ENCODE data around the gene PKIB.
"Not testable (repeated sequence)": the region's sequence is repeated elsewhere in the genome, so short reads cannot be mapped to it uniquely, and the experiment has no call there.

The PKIB gene

DNA sequence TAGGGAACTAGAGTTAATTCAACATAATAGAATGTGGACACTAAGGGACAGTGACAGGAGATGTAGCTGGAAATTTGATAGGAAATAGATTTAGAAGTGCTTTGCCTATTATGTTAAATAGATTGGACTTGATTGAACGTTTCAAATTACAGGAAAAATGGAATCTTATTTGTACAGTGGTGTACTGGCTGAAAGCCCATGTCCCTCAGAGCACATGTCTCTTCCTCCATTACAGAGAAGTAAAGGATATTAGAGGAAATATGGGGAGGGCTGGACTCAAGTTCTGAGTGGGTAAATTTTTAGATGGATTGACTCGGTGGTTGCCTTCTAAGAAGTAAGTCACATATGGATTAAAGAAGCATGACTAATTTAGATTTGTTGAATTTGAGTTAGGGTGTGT lies 11.4 kb downstream of the PKIB start:
- peak; percentile 92 for DNase-seq

DNA sequence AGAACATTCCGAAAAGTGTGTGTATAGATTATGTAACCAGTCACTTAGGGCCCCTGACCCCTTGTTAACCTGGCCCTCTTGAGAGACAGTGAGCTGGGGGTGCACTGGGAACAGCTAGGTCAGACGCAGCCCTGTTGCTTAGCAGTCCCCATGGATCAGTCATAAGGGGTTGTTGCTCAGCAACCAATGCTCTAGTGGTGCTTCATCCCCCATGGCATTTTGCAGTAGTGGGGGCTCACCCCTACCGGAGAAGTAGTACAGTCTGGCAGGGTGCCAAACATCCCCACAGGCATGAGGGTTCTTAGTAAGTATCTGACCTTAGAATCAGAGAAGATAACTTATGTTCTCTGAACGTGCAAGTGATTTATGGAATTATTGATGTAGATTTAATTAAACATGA lies 12.3 kb downstream of the PKIB start:
- peak; percentile 52 for DNase-seq

DNA sequence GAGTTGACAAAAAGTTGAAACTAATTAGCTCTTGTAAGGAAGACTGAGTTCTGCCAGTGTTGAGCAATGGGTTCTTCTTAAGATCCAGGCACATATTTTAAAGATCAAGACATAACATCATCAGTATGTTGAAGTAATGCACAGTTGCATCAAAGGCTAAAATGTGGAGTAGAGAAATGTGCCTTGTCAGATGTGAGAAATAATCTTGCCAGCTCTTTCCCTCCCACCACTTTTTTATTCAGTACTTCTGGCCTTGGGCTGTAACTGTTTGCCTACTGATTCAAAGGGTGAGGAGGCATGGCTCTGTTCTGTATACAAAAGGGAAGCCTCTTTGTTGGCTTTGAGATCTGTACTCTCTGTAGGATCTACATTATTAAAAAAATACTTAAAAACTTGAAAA lies 13.1 kb downstream of the PKIB start:
- no peak for DNase-seq

DNA sequence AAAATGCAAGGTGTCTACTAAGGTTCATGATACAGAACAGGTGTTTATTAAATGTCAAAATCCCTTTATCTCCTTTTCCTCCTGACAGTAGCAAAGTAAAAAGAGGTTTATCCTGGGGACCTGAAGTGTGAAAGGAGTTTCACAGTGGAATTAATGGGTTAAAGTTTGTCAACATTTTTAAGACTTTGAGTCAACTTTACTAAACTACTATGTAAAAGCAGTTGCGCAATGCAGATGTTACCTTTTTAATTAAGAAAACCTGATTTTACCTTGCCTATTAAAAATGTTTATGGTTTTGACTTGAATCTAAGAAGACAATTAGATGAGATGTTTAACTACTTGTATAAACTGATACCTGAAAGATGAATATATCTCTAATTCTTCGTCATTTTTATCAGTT lies 14.6 kb downstream of the PKIB start:
- no peak for DNase-seq

DNA sequence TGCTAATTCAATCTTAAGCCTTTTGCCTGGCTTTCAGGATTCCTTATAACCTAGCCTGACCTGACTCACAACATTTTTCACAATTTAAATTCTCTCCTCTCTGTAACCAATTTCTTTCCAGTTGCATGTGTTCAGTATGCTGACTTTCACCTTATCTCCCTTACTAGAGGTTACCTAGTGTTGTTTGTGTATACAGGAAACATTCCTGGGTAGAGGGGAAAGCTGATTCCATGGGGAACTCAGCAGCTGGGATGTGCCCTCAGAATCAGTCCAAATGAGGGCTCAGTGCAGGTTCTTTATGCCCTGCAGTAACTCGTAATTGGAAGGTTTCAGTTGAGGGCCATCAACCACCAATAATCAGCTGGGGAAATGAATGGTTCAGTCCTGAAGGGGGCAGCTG lies 18.5 kb downstream of the PKIB start:
- no peak for DNase-seq

DNA sequence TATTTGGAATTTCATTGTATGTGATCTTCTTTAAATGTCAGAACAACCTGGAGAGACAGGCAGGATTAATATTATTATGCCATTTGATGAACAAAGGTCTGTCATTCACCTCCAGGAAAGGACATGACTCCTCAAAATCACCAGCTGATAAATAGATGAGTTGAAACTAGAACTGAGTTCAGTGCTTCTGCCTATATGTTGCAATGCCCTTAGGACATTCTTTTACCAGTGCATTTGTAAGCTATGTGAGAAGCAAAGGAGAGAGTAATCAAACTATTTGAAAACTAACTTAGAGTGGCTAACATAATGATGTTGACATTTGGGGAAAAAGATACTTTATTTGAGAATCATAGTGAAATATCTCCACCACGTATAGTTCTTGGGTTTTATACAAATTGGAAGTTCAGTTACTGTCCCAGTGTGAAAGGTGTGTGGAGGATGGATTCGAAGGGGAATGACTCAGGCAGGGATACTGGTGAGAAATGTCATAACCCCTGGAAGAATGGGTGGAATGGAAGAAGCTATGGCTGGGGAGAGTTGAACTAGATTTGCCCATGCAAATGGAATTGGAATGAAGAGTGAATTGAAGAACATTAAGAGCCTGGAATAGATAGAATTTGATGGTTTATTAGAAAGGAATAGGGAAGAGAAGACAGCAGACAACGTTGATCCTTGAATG lies 21.5 kb downstream of the PKIB start:
- no peak for DNase-seq

DNA sequence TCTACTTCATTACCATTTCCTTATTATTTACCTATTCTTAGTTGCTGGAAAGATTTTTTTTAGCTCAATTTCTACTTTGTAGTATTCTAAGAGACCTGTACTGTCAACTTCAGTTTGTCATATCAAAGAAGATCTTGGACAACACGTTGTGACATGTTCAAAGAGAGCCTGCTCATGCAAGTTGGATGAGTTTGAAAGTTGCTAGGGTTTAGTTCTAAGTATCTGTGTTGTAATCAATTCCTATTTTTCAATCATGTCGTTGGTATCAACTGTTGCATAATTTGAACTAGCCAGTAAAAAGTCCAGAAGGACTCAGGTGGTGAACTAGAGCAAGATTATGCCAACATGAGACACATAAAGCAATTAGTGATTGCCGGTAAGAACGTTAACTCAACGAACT lies 30.2 kb downstream of the PKIB start:
- DNase-seq: no peak

DNA sequence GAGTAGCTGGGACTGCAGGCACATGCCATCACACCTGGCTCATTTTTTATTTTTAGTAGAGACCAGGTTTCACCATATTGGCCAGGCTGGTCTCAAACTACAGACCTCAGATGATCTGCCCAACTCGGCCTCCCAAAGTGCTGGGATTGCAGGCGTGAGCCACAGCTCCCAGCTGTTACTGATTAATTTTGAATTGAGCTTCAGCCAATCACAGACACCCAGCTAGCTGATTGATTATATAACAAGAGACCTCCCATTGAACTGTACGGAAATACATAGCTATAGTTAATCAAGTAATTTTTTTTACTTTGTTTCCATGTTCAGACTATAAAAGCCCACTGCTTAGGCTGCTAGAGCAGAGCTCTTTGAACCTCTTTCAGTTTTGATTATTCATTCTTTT lies 31.6 kb downstream of the PKIB start:
- no peak for DNase-seq

DNA sequence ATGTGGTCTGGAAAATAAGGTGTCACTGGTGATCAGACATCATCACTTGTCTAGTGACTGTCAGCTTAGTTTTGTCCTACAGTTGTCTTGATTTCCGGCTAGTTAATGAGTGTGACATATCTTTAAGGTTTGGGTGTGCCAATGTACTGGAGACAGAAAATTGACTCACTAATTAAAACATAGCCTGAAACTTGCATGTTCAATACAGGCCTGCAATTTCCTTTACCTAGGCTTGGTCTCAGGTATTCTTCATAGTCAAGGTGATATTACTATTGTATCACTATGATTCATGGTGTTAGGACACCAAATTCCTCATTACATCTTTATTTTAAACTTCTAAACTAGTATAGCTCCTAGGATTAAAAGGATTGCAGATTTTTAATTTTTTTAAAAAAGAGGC lies 32.4 kb downstream of the PKIB start:
- DNase-seq: not testable (repeated sequence)

DNA sequence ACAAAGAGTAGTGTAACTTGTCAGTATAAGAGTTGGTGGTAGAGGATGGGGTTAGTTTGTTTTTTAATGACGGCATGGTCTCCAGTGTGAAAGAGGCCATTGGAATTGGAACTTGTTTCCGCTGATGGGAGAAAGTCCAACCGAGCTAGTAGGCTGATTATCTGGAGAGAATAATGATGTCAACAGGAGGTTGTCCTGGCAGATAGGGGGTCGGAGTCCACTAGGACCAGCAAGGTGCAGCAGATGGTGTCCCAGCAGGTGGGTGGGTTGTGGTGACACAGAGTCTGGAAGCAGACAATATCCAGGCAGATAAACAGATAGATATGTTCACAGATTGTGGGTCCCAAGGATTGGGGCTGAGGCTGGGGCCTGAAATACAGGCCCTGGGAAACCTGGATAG lies 35.1 kb downstream of the PKIB start:
- no peak for DNase-seq

DNA sequence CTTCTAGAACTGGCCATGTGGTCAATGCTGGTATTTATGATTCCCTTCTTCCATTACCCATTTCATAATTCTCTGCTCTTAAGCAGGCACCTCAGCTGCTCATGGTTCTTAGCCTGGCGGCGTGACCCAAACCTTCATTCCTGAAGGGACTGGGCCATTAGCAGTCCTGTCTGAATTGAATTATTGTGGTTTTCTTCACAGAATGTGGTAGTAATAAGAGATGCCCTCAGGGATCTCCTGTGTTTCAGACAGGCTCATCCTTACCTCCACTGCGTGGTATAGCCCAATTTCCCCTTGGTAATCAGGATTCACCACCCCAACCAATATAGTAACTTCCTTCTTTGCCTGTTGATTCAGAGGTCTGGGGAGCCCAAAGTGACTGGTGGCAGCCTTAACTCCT lies 37.6 kb downstream of the PKIB start:
- no peak for DNase-seq

DNA sequence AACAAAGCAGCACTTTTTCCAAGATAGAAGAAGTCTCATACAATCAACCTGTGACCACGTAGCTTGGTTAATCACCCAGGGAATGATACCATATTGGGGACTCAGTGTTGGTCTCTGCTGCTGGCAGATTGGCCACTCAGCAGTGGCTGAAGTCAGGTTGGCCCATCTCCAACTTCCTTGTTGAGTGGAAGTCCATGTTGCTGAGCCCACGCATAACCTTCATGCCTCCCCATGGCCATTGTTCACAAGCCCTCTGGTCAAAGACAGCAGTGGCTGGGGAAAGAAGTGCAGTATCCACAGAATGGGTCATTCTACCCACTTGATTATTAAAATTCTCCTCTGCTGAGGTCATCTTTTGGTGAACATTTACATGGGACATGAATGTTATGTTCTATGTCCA lies 38.5 kb downstream of the PKIB start:
- no peak for DNase-seq

DNA sequence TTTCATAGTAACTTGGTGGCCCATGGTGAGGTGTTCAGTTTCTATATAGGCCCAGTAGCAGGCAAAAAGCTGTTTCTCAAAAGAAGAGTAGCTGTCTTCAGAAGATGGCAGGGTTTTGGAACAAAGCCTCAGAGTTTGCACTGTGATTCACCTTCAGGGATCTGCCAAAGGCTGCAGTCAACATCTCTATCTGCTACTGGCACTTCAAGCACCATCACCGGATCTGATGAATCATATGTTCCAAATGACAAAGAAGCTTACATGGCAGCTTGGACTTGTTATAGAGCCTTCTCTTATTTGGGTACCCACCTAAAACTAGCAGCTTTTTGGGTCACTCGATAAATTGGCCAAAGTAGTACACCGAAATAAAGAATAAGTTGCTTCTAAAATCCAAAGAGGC lies 39.5 kb downstream of the PKIB start:
- no peak for DNase-seq

DNA sequence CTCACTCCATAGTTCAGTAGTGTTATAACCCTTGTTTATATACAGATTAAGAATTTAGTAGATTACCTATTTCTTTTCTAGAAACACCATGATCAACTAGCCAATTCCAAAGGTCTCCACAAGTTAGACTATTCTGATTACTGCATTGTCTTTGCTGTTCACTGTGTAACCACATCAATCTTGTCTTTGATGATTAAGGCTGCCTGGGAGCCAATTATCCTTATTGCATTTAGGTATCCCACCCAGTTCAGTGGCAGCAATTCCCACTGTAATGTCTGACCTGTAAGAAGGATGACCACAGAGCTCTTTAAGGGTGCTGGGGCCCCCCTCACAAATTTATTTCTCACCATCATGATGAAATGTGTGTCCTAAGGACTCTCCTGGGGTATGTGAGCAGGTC lies 40.2 kb downstream of the PKIB start:
- DNase-seq: no peak

DNA sequence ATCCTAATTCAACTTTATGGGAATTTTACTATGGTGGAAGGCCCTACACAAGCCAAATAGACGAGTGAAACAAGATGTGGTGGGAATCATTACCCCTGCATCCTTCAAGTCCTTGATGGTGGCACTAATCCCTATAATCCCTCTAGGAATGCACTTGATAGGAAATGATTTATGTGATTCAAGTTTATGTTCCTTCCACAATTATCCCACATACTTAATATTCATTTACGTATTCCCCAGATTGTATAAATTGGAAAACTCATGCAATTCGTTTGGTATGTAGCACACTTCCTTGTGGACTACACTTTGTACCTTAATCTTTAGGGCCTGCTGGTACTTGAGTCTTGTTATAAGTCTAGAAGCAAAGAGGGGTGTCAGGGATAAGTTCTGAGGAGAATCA lies 40.8 kb downstream of the PKIB start:
- DNase-seq: no peak

DNA sequence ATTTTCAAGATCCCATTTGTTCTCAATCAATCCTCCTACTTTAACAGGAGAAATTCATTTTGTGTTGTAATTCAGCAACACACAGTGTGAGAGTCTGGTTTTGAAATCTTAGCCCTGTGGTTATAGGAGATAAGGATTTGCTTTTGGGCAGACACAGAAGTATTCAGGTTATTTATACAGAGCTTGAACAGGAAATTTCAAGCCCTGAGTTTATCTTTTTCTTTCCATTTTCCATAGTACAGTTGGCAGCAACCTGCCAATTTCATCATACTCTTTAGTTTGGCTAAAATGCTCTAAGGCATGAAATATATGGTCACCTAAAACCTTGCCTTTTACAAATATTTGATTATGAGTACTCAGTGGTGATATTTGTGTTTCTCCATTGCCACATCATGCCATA lies 41.4 kb downstream of the PKIB start:
- DNase-seq: no peak

DNA sequence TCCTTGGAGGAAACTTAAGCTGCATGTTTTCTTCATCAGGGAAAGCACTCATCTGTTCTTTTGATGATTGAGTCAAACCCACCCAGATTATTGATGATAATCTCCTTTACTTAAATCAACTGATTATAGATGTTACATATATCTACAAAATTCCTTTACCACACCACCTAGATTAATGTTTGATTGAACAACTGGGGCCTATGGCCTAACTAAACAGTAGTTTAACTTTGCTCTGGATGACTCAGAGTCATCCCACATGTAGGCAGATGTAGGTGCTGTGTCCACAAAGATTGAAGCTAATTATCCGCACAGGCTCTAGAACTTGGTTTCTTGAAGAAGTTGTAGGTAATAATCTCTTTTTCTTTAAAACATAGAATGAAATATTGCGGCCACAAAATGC lies 42.2 kb downstream of the PKIB start:
- DNase-seq: no peak

DNA sequence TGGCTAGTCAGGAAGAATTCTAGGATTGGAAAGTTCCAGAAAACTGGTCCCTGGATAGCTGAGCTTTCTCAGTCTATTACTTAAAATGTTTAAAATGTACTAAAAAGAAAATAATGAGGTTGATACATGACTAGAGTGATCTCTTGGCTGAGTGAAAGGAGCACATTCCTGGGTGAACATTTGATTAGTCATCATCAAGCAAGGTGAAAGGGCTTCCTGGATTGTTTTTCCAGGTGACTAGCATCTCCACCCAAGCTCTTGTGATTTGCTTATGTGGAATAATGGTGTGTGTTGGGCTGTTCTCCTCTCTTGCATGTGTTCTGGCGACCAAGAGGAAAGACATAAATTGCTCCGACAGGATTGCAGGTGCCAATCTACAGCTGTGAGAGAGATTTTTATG lies 42.9 kb downstream of the PKIB start:
- DNase-seq: no peak

DNA sequence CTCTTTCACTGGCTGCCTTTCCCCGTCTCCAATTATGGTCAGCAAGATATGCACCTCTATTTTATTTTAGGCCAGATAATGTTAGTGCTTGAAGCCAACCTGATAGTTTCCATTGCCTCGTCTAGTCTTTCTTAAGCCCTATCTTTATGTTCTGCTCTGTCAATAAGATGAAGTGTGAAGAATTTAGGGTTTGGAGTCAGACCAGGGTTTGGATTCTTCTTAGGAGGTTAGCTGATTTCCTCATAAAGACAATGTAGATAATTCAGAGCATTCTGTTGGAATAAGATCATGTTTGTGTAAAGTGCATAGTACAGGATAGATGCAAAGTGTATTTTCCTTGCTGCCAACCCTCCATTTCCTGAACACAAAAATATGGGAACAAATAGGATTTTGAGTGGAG lies 43.8 kb downstream of the PKIB start:
- DNase-seq: no peak

DNA sequence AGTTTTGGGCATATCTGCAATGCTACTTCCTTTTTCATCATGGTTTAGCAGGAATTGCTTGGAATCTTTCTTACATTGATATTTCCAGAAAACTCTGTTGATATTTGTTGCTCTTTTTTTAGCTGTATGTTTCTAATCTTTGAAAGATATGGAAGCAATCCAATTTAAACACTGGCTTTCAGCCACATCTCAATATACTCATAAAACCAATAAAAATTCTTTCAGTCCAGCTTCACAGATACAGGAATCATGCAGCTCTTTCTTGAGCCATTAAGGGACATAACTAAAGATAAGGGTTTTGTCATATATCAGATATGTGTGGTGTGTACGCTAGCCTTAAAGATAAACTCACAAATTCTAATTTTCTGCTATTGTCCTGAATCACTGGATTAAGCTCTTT lies 47.4 kb downstream of the PKIB start:
- no peak for DNase-seq

DNA sequence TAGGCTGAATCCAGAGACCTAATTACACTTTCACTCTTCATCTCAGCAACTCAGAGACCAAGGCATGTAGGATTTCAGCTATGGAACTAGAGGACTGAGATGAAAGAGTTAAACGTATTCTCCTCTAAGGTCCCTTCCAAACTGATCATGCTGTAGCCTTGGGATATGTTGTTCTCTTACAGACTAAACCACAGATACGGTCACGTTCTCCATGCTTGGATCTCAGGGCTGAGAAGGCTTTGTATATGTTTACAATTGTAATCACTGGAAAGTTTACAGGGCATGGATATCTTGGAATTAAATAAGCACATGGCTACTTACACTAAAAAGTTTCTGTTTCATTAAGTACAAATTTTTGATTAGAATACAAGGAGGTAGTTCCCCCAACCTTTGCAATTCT lies 50.1 kb downstream of the PKIB start:
- DNase-seq: no peak

DNA sequence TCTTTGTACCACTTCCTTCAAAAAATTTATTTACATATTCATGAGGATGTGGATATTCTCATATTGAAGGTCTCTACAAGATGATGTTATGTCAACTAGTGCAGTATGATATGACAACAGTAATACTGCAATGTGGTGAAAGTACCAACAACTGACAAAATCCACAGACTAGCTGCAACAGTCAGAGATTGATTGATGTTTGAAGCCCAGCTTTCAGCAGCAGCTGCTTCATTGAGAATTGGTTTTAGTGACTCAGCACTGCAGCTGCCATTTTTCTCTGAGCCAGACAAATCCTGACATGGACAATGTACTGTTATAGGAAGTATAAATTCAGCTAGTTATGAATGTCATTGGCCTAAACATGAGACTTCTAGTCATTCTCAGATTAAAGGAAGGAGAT lies 53.8 kb downstream of the PKIB start:
- DNase-seq: no peak

DNA sequence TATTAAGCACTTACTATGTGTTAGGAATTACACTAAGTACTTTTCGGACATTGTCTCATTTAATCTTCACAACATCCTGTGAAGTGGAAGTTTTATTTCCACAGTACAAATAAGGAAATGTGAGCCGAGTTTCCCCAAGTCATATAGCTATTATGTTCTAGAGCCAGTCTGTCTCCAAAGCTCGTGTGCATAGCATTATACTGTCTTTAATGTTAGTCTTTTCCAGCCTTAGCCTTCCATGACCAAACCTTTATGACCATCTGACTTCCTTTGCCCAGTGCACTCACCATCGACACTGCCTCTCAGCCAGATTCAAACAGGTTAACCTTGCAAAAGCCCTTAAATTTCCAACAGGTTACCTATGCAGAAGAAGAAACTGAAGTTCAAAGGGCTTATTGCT lies 55.7 kb downstream of the PKIB start:
- no peak for DNase-seq

DNA sequence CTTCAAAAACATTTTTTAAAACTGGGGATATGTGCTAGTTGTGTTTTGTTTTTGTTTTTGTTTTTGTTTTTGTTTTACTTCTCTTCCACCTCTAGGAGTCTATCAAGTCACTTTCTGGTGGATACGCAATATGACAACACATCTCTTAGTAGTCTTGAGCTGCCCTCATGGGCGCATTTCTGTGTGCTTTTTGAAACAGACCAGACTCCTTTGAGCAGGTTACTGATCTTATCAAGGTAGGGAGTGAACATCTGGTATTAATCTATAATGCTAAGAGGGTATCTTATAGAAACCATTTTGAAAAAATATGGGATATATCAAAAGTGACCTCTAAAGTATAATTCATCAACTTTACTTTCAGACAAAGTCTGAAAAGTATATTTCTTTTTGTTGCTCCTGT lies 56.2 kb downstream of the PKIB start:
- no peak for DNase-seq

DNA sequence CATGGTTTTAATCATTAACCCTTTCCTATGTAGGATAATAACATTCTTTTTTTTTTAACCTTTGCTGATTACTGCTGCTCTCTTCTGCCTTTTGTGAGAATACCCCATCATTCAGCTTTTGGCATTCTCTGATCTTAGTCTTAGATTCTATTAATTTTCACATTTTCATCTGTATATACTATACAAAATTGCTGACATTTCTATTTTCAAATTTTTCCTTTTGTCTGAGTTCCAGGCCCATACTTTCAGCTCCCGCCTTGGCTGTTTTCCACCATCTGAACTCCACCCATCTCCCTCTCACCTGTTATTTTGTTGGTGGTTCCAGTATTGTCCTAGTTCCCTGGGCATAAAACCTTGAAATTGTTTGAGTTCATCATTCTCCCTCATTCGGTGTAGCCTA lies 59.2 kb downstream of the PKIB start:
- no peak for DNase-seq

DNA sequence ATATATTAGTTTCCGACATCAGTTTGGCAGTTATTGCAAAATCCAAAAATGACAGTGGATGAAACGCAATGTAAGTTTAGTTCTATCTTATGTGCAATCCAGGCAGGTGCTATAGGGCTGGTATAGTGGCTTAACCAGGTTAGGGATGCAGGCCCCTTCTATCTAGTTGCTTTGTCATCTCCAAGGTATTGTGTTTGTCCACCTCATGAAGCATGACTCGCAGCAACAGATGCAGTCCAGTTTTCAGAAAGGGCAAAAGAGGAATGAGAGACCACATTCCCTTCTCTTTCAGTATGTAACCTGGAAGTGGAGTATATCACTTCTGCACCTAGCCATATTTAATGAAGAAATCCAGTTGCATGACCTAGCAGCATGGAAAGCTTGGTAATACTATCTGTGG lies 59.7 kb downstream of the PKIB start:
- no peak for DNase-seq

All from NCI-H748 treated with DMSO at 0.1 percent for 48 hours (cell line).